ENCODE results near the gene DARS2.

- TF ChIP-seq CTCF (IDR thresholded peaks at IDR 0.05) = no peak
- no peak for TF ChIP-seq POLR2A (IDR thresholded peaks at IDR 0.05)
These were observed 69.7 kb downstream of the DARS2 start for GRCh38 chr1:173894189-173894588.

Measured in testis (tissue), 2 donors.